UCSD-AML1 (cell line): ENCODE results near the gene NDUFB8.

Experiments used
- DNase-seq: peaks from one replicate; lab custom pipeline; 2025; ENCODE audit not compliant: unreplicated experiment; lab: John Stamatoyannopoulos, UW

The NDUFB8 gene

GRCh38 chr10:100537475-100537874 lies 7.8 kb upstream of the NDUFB8 start:
- DNase-seq: no peak

- DNase-seq: peak; percentile 88
Observed at GRCh38 chr10:100535715-100536353, 6.2 kb upstream of the NDUFB8 start, which contains the start of gene HIF1AN. HIF1AN (plus strand) TSS chr10:100535943; CDS start chr10:100535959, 16 bp downstream.

GRCh38 chr10:100535338-100535714 lies 5.7 kb upstream of the NDUFB8 start:
- no peak for DNase-seq

- DNase-seq: no peak
Observed at GRCh38 chr10:100534726-100535125, 5.1 kb upstream of the NDUFB8 start.

GRCh38 chr10:100531761-100532160 lies 2.1 kb upstream of the NDUFB8 start:
- DNase-seq: no peak

- DNase-seq: no peak
Observed at GRCh38 chr10:100528921-100529474, 673 bp downstream of the NDUFB8 start.

GRCh38 chr10:100528123-100528886 lies 1.4 kb downstream of the NDUFB8 start:
- no peak for DNase-seq

- no peak for DNase-seq
Observed at GRCh38 chr10:100524638-100525037, 5.0 kb downstream of the NDUFB8 start.

GRCh38 chr10:100524206-100524605 lies 5.5 kb downstream of the NDUFB8 start:
- DNase-seq: no peak

GRCh38 chr10:100522945-100523344 lies 6.7 kb downstream of the NDUFB8 start:
- DNase-seq: no peak

GRCh38 chr10:100522107-100522801 lies 7.4 kb downstream of the NDUFB8 start:
- DNase-seq: no peak

- no peak for DNase-seq
Observed at GRCh38 chr10:100520811-100521210, 8.9 kb downstream of the NDUFB8 start.

GRCh38 chr10:100519311-100520051 lies 10.2 kb downstream of the NDUFB8 start, which contains the start of gene SEC31B:
SEC31B (minus strand) TSS chr10:100519861; CDS start chr10:100516952, 2,909 bp downstream.
- DNase-seq: no peak

GRCh38 chr10:100518761-100519241 lies 10.9 kb downstream of the NDUFB8 start:
- DNase-seq: no peak

- no peak for DNase-seq
Observed at GRCh38 chr10:100516847-100517246, 12.8 kb downstream of the NDUFB8 start.

GRCh38 chr10:100515612-100516011 lies 14.1 kb downstream of the NDUFB8 start:
- no peak for DNase-seq

GRCh38 chr10:100510533-100511308 lies 18.9 kb downstream of the NDUFB8 start:
- DNase-seq: no peak

- peak; percentile 33 for DNase-seq
Observed at GRCh38 chr10:100509241-100509840, 20.3 kb downstream of the NDUFB8 start.

GRCh38 chr10:100508691-100509150 lies 20.9 kb downstream of the NDUFB8 start:
- DNase-seq: no peak
